DOHH2 (cell line): ENCODE results near the gene ARHGAP23.

Source experiments
- H3F3A ChIP-seq: fragments of 200-600 bp; sonication (generic), shearing (Covaris generic); 2 replicates; pipeline ENCODE4 v1.6.0; 2016; ENCODE audit warnings: antibody characterized with exemption, mild to moderate bottlenecking; ENCODE audit not compliant: control insufficient read depth, insufficient read depth
- H3K27ac ChIP-seq: fragments of 200-600 bp; sonication (generic); 2 replicates; pipeline ENCODE4 v1.5.1; 2014; ENCODE audit warnings: low read depth, mild to moderate bottlenecking, low read length, moderate library complexity
- H3K27me3 ChIP-seq: fragments of 200-600 bp; sonication (generic); 2 replicates; pipeline ENCODE4 v1.6.1; 2014; ENCODE audit warnings: mild to moderate bottlenecking, low read length, mixed read lengths; ENCODE audit not compliant: control insufficient read depth
- H3K36me3 ChIP-seq: fragments of 200-600 bp; sonication (generic); 2 replicates; pipeline ENCODE4 v1.6.1; 2014; ENCODE audit warnings: mild to moderate bottlenecking, low read length, moderate library complexity, mixed read lengths; ENCODE audit not compliant: control insufficient read depth
- H3K4me1 ChIP-seq: fragments of 200-600 bp; sonication (generic); 2 replicates; pipeline ENCODE4 v1.6.1; 2014; ENCODE audit warnings: mild to moderate bottlenecking, low read length, mixed read lengths; ENCODE audit not compliant: control insufficient read depth
- H3K4me2 ChIP-seq: fragments of 200-600 bp; sonication (generic); 2 replicates; pipeline ENCODE4 v1.6.0; 2014; ENCODE audit warnings: mild to moderate bottlenecking, low read length, moderate library complexity
- H3K4me3 ChIP-seq: fragments of 200-600 bp; sonication (generic); 2 replicates; pipeline ENCODE4 v1.5.1; 2014; ENCODE audit warnings: mild to moderate bottlenecking, low read length, mixed read lengths
- H3K79me2 ChIP-seq: fragments of 200-600 bp; sonication (generic); 2 replicates; pipeline ENCODE4 v1.6.1; 2014; ENCODE audit warnings: mild to moderate bottlenecking, low read length, mixed read lengths; ENCODE audit not compliant: control insufficient read depth
- H3K9me2 ChIP-seq: fragments of 200-600 bp; sonication (generic); replicated peaks from 2 replicates; pipeline ENCODE4 v1.6.1; 2014; ENCODE audit warnings: mild to moderate bottlenecking, low read length, mixed read lengths; ENCODE audit not compliant: control insufficient read depth
- H3K9me3 ChIP-seq: fragments of 200-600 bp; sonication (generic); 2 replicates; pipeline ENCODE4 v1.6.1; 2014; ENCODE audit warnings: antibody characterized with exemption, low read length, mixed read lengths; ENCODE audit not compliant: control insufficient read depth, insufficient read depth
- H4K20me1 ChIP-seq: fragments of 200-600 bp; sonication (generic); 2 replicates; pipeline ENCODE4 v1.6.0; 2014; ENCODE audit warnings: low read depth, mild to moderate bottlenecking, antibody characterized with exemption, low read length, moderate library complexity; ENCODE audit not compliant: control insufficient read depth, insufficient read depth
- EZH2phosphoT487 ChIP-seq: fragments of 200-600 bp; sonication (generic); IDR thresholded peaks from 2 replicates; pipeline ENCODE4 v1.6.1; 2017; ENCODE audit warnings: borderline replicate concordance, mild to moderate bottlenecking, antibody characterized with exemption, low read length, moderate library complexity, mixed read lengths
- TF ChIP-seq, protein P1 (sequence below): fragments of 200-600 bp; sonication (generic); IDR thresholded peaks from one replicate; pipeline ENCODE4 v1.5.1; 2014; ENCODE audit warnings: antibody characterized with exemption, mild to moderate bottlenecking, low read depth, low read length; ENCODE audit not compliant: poor library complexity, severe bottlenecking

ARHGAP23 gene

DNA sequence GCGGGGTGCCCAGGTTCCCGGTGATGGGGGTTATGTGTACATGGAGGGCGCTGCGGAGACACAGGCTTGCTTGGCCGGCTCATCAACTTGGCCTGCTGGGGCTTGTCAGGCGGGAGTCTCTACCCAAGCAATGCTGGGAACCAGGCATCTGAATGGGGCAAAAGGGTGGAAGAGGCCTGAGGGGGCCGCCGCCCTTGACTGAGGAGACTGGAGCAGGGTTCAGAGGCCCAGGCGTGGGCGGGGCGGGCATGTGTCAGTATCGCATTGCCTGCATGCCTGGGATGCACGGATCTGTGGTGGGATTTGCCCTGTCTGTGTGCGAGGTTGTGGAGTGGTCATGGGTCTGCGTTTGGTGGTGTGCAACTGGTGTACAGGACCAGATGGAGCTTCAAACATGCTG is 21.1 kb downstream of the ARHGAP23 start:
- Histone ChIP-seq H3K27ac (no peak overlapping the region), H3F3A (no peaks in the 10 kb centered on the region), H3K9me2 (no peaks in the 10 kb centered on the region), H3K9me3 (no peaks in the 10 kb centered on the region), H3K4me2 (no peak overlapping the region), H3K79me2 (no peaks in the 10 kb centered on the region), H3K27me3 (peaks cover 10% of the 10 kb centered on the region), H4K20me1 (no peaks in the 10 kb centered on the region), H3K4me3 (no peak overlapping the region), H3K4me1 (no peaks in the 10 kb centered on the region), H3K36me3 (no peaks in the 10 kb centered on the region)
- no peak for TF ChIP-seq EZH2phosphoT487
- TF ChIP-seq, protein P1, sequence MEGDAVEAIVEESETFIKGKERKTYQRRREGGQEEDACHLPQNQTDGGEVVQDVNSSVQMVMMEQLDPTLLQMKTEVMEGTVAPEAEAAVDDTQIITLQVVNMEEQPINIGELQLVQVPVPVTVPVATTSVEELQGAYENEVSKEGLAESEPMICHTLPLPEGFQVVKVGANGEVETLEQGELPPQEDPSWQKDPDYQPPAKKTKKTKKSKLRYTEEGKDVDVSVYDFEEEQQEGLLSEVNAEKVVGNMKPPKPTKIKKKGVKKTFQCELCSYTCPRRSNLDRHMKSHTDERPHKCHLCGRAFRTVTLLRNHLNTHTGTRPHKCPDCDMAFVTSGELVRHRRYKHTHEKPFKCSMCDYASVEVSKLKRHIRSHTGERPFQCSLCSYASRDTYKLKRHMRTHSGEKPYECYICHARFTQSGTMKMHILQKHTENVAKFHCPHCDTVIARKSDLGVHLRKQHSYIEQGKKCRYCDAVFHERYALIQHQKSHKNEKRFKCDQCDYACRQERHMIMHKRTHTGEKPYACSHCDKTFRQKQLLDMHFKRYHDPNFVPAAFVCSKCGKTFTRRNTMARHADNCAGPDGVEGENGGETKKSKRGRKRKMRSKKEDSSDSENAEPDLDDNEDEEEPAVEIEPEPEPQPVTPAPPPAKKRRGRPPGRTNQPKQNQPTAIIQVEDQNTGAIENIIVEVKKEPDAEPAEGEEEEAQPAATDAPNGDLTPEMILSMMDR, result no peak

DNA sequence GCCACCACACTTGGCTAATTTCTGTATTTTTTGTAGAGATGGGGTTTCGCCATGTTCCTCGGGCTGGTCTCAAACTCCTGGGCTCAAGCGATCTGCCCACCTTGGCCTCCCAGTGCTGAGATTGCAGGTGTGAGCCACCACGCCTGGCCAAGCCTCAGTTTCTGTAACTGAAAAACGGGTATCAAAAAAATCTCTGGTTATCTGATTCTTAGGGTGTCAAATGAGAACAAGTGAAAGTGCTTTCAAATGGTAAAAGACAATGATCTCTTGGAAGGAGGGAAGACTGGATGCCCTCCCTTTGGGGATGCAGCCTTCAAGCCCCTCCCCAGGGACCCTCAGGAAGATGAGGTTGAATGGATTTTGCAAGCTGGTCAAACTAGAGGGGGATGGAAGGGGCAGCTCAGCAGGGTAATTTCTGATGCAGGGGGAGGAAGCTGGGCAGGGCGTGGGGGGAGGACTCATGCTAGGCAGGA is 22.3 kb downstream of the ARHGAP23 start:
- H3K36me3 ChIP-seq, result no peaks in the 10 kb centered on the region
- H3K4me3 ChIP-seq, result no peak overlapping the region
- no peaks in the 10 kb centered on the region for H3F3A ChIP-seq
- no peaks in the 10 kb centered on the region for H3K9me3 ChIP-seq
- no peak for TF ChIP-seq EZH2phosphoT487
- TF ChIP-seq, protein P1, result no peak
- no peak overlapping the region for H3K4me2 ChIP-seq
- H3K9me2 ChIP-seq, result no peaks in the 10 kb centered on the region
- no peak overlapping the region for H3K27ac ChIP-seq
- peaks cover 15% of the 10 kb centered on the region for H3K27me3 ChIP-seq
- H3K4me1 ChIP-seq, result no peaks in the 10 kb centered on the region
- H3K79me2 ChIP-seq, result no peaks in the 10 kb centered on the region
- H4K20me1 ChIP-seq, result no peaks in the 10 kb centered on the region

DNA sequence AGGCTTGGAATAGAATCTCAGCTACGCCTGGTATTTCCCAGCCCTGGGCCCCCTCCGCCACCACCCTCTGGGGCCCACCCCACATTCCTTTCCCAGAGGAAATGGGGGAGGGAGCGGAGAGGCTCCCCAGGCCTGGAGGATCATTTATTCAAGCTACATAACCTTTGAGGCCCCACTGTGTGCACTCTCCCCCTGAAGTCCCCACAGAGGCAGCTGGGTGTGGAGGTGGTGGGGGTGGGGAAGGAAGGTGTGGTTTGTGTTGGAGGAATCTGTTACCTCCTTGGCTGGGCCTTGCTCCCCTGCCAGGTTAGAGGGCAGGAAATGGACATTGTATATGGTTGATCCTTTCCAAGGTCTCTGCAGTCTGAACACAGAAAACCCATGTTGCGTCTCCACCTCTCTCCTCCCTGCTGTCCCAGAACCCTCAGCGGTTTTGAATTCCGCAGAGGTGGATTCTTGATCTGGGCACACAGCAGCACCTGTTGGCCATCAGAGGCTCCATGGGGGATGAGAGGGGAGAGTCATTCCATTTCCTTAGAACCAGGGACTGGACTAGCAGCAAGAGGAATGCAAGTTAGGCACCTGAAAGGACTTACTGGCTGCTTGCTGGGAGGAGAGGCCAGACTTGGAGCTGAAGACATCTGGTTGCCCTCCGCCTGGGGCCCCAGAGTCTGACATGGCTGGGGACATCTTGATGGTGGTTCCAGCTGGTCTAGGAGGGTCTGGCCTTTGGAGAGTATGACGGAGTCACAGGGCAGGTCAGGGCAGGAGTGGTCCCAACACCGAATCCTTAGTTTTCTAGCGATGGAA is 23.0 kb downstream of the ARHGAP23 start:
- Histone ChIP-seq H3K27me3 (peaks cover 15% of the 10 kb centered on the region), H4K20me1 (no peaks in the 10 kb centered on the region), H3F3A (no peaks in the 10 kb centered on the region), H3K9me2 (no peaks in the 10 kb centered on the region), H3K79me2 (no peaks in the 10 kb centered on the region), H3K4me3 (no peak overlapping the region), H3K27ac (no peak overlapping the region), H3K4me2 (no peak overlapping the region), H3K9me3 (no peaks in the 10 kb centered on the region), H3K4me1 (no peaks in the 10 kb centered on the region), H3K36me3 (no peaks in the 10 kb centered on the region)
- TF ChIP-seq, protein P1, result no peak
- TF ChIP-seq EZH2phosphoT487, result no peak
